Endothelial cell (in vitro differentiated cells): ENCODE measurements around the gene IZUMO4. TPM values are rescaled to one million over a fixed set of nuclear protein-coding genes. Genes with fewer than 3 reads are reported as not detected.

Source experiments
- DNase-seq: peaks from one replicate; pipeline ENCODE4 v3.0.0; 2021; ENCODE audit warnings: low spot score
- H3K27ac Mint-ChIP-seq: one replicate; pipeline ENCODE4 v1.8.0; 2021; ENCODE audit warnings: mixed read lengths, inconsistent platforms; ENCODE audit not compliant: unreplicated experiment
- H3K27me3 Mint-ChIP-seq: one replicate; pipeline ENCODE4 v1.8.0; 2021; ENCODE audit warnings: mild to moderate bottlenecking, moderate library complexity, mixed read lengths, inconsistent platforms; ENCODE audit not compliant: unreplicated experiment
- H3K36me3 Mint-ChIP-seq: one replicate; pipeline ENCODE4 v1.8.0; 2021; ENCODE audit warnings: mild to moderate bottlenecking, low read depth, mixed read lengths, inconsistent platforms; ENCODE audit not compliant: unreplicated experiment
- H3K4me1 Mint-ChIP-seq: one replicate; pipeline ENCODE4 v1.8.0; 2021; ENCODE audit warnings: mild to moderate bottlenecking, mixed read lengths, inconsistent platforms; ENCODE audit not compliant: unreplicated experiment
- H3K4me3 Mint-ChIP-seq: one replicate; pipeline ENCODE4 v1.8.0; 2021; ENCODE audit warnings: mild to moderate bottlenecking, mixed read lengths, inconsistent platforms; ENCODE audit not compliant: unreplicated experiment
- H3K9me3 Mint-ChIP-seq: one replicate; pipeline ENCODE4 v1.8.0; 2021; ENCODE audit warnings: mixed read lengths, inconsistent platforms; ENCODE audit not compliant: unreplicated experiment
- CTCF ChIP-seq: fragments of 200-600 bp; sonication (generic); IDR thresholded peaks from one replicate; pipeline ENCODE4 v1.5.0; 2021; ENCODE audit warnings: antibody characterized with exemption; ENCODE audit not compliant: unreplicated experiment
- total RNA-seq: library from RNA; stranded (reverse); fragmentation: NEBNext Ultra II Directional; extraction: Animal tissue kit (Norgen Biotek cat#: 25700); gene quantifications from one replicate; pipeline ENCODE4 v1.2.1, GENCODE V29; 2021; ENCODE audit not compliant: unreplicated experiment

The IZUMO4 gene
- total RNA-seq, 1 donor from 2014 or later: 8.9 TPM

DNA sequence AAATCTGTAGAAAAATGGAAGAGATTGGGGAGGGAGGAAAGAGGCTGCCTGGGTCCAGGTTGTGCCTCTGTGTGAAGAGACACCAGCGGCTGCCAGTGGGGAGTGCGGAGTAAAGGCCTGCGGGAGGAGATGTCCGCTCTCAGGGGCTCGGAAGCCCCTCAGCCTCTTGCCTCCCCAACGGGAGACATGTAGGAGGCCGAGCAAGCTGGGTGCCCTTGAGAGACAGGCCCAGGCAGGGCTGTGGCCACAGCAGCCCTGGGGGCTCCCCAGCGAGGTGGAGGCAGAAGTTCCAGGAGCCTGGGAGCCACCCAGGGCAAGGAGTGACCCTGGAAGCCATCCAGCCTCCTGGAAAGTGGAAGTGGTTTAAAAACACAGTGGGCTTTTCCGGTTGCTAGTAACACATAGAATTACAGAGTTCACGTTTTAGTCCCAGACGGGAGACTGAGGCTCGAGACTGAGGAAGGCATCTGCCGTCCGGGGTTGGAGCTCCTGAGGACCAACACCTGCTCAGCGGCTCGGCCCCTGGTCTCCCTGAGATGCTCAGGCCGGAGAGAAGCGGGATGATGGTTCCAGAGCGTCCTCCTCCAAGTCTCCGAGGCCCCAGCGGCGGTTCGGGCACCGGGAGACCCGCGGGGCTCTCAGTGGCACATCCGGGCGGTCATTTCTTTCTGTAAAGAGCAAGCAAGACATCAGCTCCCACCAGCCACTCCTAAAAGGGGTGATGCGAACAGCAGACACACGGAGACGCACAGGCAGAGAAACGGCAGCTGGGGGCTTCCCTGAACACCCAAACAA is 23.8 kb upstream of the IZUMO4 start:
- DNase-seq: no peak
- H3K27me3 Mint-ChIP-seq: peaks cover 6% of the 10 kb centered on the region
- H3K27ac Mint-ChIP-seq: peak overlapping the region; percentile 18
- H3K4me3 Mint-ChIP-seq: peak overlapping the region; percentile 81
- H3K4me1 Mint-ChIP-seq: no peaks in the 10 kb centered on the region
- no peaks in the 10 kb centered on the region for H3K9me3 Mint-ChIP-seq
- H3K36me3 Mint-ChIP-seq: peaks cover 26% of the 10 kb centered on the region
- TF ChIP-seq CTCF: no peak

- Mint-ChIP-seq H3K36me3 (peaks cover 35% of the 10 kb centered on the region), H3K9me3 (no peaks in the 10 kb centered on the region), H3K4me1 (no peaks in the 10 kb centered on the region), H3K27me3 (peaks cover 12% of the 10 kb centered on the region), H3K27ac (no peak overlapping the region), H3K4me3 (no peak overlapping the region)
- no peak for DNase-seq
- no peak for TF ChIP-seq CTCF
These were observed 20.2 kb upstream of the IZUMO4 start for GRCh38 chr19:2076526-2076944.

DNA sequence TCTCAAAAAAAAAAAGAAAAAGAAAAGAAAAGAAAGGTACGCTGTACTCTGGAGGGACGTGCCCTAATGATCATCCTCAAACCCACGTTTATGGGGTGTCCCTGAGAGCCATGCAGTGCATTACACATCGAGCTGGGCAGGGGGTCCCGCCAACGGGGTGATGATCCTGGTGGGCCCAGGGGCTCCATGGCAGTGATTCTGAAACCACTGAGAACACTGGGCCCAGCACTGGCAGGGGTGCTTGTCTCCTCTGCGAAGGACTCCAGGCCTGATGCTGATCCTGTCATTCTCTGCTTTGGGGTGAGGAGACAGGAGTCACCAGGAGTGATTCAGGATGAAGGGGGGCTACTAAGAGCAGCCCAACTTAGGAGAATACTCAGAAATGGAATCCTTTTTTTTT is 19.3 kb upstream of the IZUMO4 start:
- Mint-ChIP-seq H3K9me3 (no peaks in the 10 kb centered on the region), H3K27ac (no peak overlapping the region), H3K27me3 (peaks cover 15% of the 10 kb centered on the region), H3K36me3 (peaks cover 30% of the 10 kb centered on the region), H3K4me1 (no peaks in the 10 kb centered on the region), H3K4me3 (no peak overlapping the region)
- no peak for TF ChIP-seq CTCF
- DNase-seq: no peak

DNA sequence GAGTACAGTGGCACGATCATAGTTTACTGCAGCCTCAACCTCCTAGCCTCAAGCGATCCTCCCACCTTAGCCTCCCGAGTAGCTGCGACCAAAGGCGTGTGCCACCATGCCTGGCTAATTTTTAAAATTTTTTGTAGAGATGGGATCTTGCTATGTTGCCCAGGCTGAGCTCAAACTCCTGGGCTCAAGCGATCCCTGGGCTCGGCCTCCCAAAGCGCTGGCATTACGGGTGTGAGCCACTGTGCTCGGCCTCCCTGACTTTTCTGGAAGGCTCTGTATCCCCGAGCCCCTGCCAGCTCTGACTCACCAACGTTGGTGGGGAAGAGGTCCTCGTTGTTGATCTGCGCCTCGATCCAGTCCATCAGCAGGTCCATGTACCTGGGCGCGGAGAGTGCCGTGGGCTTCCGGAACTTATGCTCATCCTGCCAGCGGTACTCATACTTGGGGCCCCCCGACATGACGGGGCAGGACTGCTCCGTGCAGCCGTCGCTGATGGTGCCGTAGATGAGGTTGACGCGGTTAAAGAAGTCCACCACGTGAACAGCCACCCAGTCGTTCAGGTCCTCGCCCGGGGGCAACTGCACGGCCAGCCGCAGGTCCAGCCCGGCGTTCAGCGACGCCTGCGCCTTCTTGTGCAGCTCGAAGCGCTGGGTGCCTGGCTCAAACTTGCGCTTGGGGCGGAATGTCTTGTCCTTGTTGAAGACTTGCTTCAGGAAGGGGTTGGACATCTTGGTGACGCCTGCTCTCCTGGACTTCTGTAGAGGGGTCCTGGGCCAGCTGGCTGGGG is 18.7 kb upstream of the IZUMO4 start:
- Mint-ChIP-seq H3K27me3 (peaks cover 18% of the 10 kb centered on the region), H3K4me3 (peak overlapping the region; percentile 31), H3K9me3 (no peaks in the 10 kb centered on the region), H3K36me3 (peaks cover 28% of the 10 kb centered on the region), H3K4me1 (no peaks in the 10 kb centered on the region), H3K27ac (no peak overlapping the region)
- DNase-seq: no peak
- TF ChIP-seq CTCF: no peak
